PFSK-1 (cell line): ENCODE measurements around the gene MSL2.

ENCODE experiments used
- FOXP2 ChIP-seq: optimal IDR thresholded peaks from 2 replicates; pipeline ENCODE3; 2011; ENCODE audit warnings: borderline replicate concordance, control low read depth, inconsistent platforms; ENCODE audit not compliant: insufficient read depth; ENCODE audit errors: extremely low read length, extremely low read depth
- POLR2AphosphoS5 ChIP-seq: IDR thresholded peaks from 2 replicates; pipeline ENCODE4 v1.6.1; 2012; ENCODE audit warnings: low read depth, mild to moderate bottlenecking, control low read depth, low read length, moderate library complexity
- REST ChIP-seq, 2 experiments: IDR thresholded peaks; 2 replicates each; pipeline versions ENCODE4 v1.6.1 to v1.8.0; 2011 to 2012; ENCODE audit warnings: low read depth in 2 of 2, low read length in 2 of 2, control low read depth in 1 of 2, inconsistent platforms in 1 of 2, mild to moderate bottlenecking in 1 of 2, moderate library complexity in 1 of 2; ENCODE audit not compliant: insufficient read depth in 1 of 2
- SIN3A ChIP-seq: IDR thresholded peaks from 2 replicates; pipeline ENCODE4 v1.6.1; 2012; ENCODE audit warnings: mild to moderate bottlenecking, low read length, moderate library complexity, borderline replicate concordance; ENCODE audit not compliant: insufficient read depth
- TAF1 ChIP-seq: IDR thresholded peaks from 2 replicates; pipeline ENCODE4 v1.6.1; 2012; ENCODE audit warnings: low read length, control low read depth, borderline replicate concordance; ENCODE audit not compliant: insufficient read depth

The MSL2 gene

GRCh38 chr3:136146981-136147729 is 49.0 kb downstream of the MSL2 start:
- TF ChIP-seq SIN3A (no peak), TAF1 (no peak), FOXP2 (no peak), POLR2AphosphoS5 (no peak), REST (IDR thresholded peaks at IDR 0.05; ENCODE audit: insufficient read depth in 1 of 2, low read depth in 2 of 2, low read length in 2 of 2) (no peak)

- TF ChIP-seq FOXP2 (no peak), POLR2AphosphoS5 (no peak), TAF1 (no peak), REST (IDR thresholded peaks at IDR 0.05; ENCODE audit: insufficient read depth in 1 of 2, low read depth in 2 of 2, low read length in 2 of 2) (no peak), SIN3A (no peak)
Observed at GRCh38 chr3:136142592-136142991, 53.5 kb downstream of the MSL2 start.

GRCh38 chr3:136141891-136142290 is 54.2 kb downstream of the MSL2 start:
- TF ChIP-seq FOXP2, result no peak
- no peak for TF ChIP-seq REST (IDR thresholded peaks at IDR 0.05; ENCODE audit: insufficient read depth in 1 of 2, low read depth in 2 of 2, low read length in 2 of 2)
- TF ChIP-seq TAF1, result no peak
- no peak for TF ChIP-seq POLR2AphosphoS5
- TF ChIP-seq SIN3A, result no peak

GRCh38 chr3:136141291-136141785 is 54.8 kb downstream of the MSL2 start:
- TF ChIP-seq TAF1 (no peak), FOXP2 (no peak), POLR2AphosphoS5 (no peak), SIN3A (no peak), REST (IDR thresholded peaks at IDR 0.05; ENCODE audit: insufficient read depth in 1 of 2, low read depth in 2 of 2, low read length in 2 of 2) (no peak)
